ENCODE results near the gene DMBT1.

DMBT1 gene

DNA sequence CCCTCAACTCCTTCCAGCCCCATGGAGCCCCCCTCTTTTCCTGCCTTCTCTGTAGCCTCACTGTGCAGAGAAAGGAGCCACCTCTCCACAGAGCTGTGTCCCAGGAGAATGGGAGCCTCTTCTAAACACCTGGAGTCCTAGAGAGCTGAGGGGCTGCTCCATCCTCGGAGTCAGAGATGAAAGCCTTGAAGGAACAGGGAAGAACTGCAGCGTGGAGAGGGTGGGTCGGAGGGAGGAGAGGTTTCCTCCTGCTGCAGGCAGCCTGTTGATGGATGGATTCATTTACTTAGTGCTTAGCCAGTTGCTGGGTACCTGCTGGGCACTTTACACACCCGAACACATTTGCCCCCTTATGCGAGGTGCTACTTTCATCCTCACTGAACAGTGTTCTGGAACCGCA is 100.1 kb downstream of the DMBT1 start:
- Histone ChIP-seq H3K4me1 (ENCODE audit: insufficient read depth, low read length) (no peaks in the 10 kb centered on the region), H3K9me3 (ENCODE audit: insufficient read depth, low read length, severe bottlenecking) (no peaks in the 10 kb centered on the region), H2AFZ (ENCODE audit: low read depth, low read length) (no peak overlapping the region), H3K9ac (ENCODE audit: low read depth, low read length) (no peak overlapping the region), H3K36me3 (ENCODE audit: insufficient read depth, low read length) (no peaks in the 10 kb centered on the region), H3K4me2 (ENCODE audit: insufficient read depth, low read length) (no peak overlapping the region), H3K79me2 (ENCODE audit: insufficient read depth, low read length) (no peaks in the 10 kb centered on the region), H3K27ac (ENCODE audit: low read length) (no peak overlapping the region), H4K20me1 (ENCODE audit: insufficient read depth, low read length) (no peaks in the 10 kb centered on the region), H3K27me3 (ENCODE audit: insufficient read depth, low read length, poor library complexity) (no peaks in the 10 kb centered on the region), H3K4me3 (ENCODE audit: low read depth in 1 of 2, low read length in 2 of 2) (no peak overlapping the region)
- DNase-seq, result no peak
- TF ChIP-seq, protein P1, sequence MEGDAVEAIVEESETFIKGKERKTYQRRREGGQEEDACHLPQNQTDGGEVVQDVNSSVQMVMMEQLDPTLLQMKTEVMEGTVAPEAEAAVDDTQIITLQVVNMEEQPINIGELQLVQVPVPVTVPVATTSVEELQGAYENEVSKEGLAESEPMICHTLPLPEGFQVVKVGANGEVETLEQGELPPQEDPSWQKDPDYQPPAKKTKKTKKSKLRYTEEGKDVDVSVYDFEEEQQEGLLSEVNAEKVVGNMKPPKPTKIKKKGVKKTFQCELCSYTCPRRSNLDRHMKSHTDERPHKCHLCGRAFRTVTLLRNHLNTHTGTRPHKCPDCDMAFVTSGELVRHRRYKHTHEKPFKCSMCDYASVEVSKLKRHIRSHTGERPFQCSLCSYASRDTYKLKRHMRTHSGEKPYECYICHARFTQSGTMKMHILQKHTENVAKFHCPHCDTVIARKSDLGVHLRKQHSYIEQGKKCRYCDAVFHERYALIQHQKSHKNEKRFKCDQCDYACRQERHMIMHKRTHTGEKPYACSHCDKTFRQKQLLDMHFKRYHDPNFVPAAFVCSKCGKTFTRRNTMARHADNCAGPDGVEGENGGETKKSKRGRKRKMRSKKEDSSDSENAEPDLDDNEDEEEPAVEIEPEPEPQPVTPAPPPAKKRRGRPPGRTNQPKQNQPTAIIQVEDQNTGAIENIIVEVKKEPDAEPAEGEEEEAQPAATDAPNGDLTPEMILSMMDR (IDR thresholded peaks at IDR 0.05; ENCODE audit: borderline replicate concordance, extremely low read depth, low read length, poor library complexity, severe bottlenecking), result no peak
- no peak for TF ChIP-seq EZH2 (IDR thresholded peaks at IDR 0.05; ENCODE audit: borderline replicate concordance, low read depth, low read length, severe bottlenecking)
- no peak for ATAC-seq (ENCODE audit: insufficient read depth, low read depth)

DNA sequence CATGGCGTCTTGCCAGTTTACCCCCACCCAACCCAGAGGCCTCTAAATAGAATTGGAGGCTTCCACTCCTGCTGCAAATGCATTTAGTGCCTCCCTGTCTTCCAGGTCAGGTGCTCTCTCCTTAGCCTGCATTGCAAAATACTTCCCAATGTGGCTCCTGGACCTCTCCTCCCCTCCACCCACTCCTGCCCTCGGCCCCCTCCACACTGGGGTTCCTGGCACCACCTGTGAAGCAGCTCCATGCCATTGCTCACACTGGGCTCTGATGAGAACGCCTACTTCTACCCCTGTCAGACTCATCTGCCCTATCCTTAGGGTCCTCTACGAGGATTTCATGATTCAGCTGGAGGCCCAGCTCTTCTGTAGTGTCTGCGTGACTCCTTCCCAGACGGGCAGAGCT is 101.7 kb downstream of the DMBT1 start:
- Histone ChIP-seq H3K36me3 (ENCODE audit: insufficient read depth, low read length) (no peaks in the 10 kb centered on the region), H3K9me3 (ENCODE audit: insufficient read depth, low read length, severe bottlenecking) (no peaks in the 10 kb centered on the region), H3K4me3 (ENCODE audit: low read depth in 1 of 2, low read length in 2 of 2) (no peak overlapping the region), H3K27me3 (ENCODE audit: insufficient read depth, low read length, poor library complexity) (peaks cover 3% of the 10 kb centered on the region), H3K9ac (ENCODE audit: low read depth, low read length) (no peak overlapping the region), H3K27ac (ENCODE audit: low read length) (no peak overlapping the region), H4K20me1 (ENCODE audit: insufficient read depth, low read length) (no peaks in the 10 kb centered on the region), H3K79me2 (ENCODE audit: insufficient read depth, low read length) (no peaks in the 10 kb centered on the region), H3K4me1 (ENCODE audit: insufficient read depth, low read length) (no peaks in the 10 kb centered on the region), H3K4me2 (ENCODE audit: insufficient read depth, low read length) (no peak overlapping the region), H2AFZ (ENCODE audit: low read depth, low read length) (no peak overlapping the region)
- no peak for DNase-seq
- ATAC-seq (ENCODE audit: insufficient read depth, low read depth), result no peak
- TF ChIP-seq EZH2 (IDR thresholded peaks at IDR 0.05; ENCODE audit: borderline replicate concordance, low read depth, low read length, severe bottlenecking), result no peak
- TF ChIP-seq, protein P1 (IDR thresholded peaks at IDR 0.05; ENCODE audit: borderline replicate concordance, extremely low read depth, low read length, poor library complexity, severe bottlenecking), result no peak

DNA sequence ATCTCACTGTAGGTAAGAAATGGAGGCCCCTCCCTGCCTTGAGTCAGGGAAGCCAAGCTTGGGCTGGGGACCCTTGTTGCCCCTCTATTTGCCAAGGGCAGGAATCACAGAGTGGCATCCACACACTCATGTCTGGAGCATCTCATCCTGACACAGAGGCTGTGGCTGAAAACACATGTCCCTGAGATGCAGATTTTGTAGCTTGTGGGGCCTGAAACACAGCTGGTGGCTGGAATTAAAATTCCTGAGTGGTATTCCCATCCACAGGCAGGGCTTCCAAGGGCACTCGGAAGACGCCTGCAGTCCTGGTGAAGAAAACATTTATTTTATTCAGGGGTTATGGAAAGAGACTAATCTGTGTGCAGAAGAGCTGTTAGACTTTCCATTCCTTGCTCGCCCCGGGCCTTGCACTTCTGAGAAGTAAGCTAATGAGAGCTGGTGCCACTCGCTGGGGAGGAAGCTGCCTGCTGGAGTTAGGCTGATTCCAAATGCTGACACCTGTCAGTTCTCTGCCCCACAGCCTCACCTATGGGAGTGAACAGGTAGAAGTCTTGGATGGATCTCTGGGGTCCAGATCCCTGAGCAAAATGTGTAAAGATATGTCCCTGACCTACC is 103.1 kb downstream of the DMBT1 start:
- no peak overlapping the region for H3K9ac ChIP-seq (ENCODE audit: low read depth, low read length)
- no peaks in the 10 kb centered on the region for H3K79me2 ChIP-seq (ENCODE audit: insufficient read depth, low read length)
- no peaks in the 10 kb centered on the region for H4K20me1 ChIP-seq (ENCODE audit: insufficient read depth, low read length)
- no peak overlapping the region for H3K4me2 ChIP-seq (ENCODE audit: insufficient read depth, low read length)
- no peak overlapping the region for H3K27ac ChIP-seq (ENCODE audit: low read length)
- H2AFZ ChIP-seq (ENCODE audit: low read depth, low read length), result no peak overlapping the region
- no peaks in the 10 kb centered on the region for H3K9me3 ChIP-seq (ENCODE audit: insufficient read depth, low read length, severe bottlenecking)
- TF ChIP-seq, protein P1 (IDR thresholded peaks at IDR 0.05; ENCODE audit: borderline replicate concordance, extremely low read depth, low read length, poor library complexity, severe bottlenecking), result no peak
- no peak for TF ChIP-seq EZH2 (IDR thresholded peaks at IDR 0.05; ENCODE audit: borderline replicate concordance, low read depth, low read length, severe bottlenecking)
- H3K4me1 ChIP-seq (ENCODE audit: insufficient read depth, low read length), result no peaks in the 10 kb centered on the region
- no peak overlapping the region for H3K4me3 ChIP-seq (ENCODE audit: low read depth in 1 of 2, low read length in 2 of 2)
- ATAC-seq (ENCODE audit: insufficient read depth, low read depth) (no peak), DNase-seq (no peak)
- peaks cover 6% of the 10 kb centered on the region for H3K27me3 ChIP-seq (ENCODE audit: insufficient read depth, low read length, poor library complexity)
- H3K36me3 ChIP-seq (ENCODE audit: insufficient read depth, low read length), result no peaks in the 10 kb centered on the region

Measured in DND-41 (cell line).